ENCODE data around the gene IGFLR1.

Gene IGFLR1

DNA sequence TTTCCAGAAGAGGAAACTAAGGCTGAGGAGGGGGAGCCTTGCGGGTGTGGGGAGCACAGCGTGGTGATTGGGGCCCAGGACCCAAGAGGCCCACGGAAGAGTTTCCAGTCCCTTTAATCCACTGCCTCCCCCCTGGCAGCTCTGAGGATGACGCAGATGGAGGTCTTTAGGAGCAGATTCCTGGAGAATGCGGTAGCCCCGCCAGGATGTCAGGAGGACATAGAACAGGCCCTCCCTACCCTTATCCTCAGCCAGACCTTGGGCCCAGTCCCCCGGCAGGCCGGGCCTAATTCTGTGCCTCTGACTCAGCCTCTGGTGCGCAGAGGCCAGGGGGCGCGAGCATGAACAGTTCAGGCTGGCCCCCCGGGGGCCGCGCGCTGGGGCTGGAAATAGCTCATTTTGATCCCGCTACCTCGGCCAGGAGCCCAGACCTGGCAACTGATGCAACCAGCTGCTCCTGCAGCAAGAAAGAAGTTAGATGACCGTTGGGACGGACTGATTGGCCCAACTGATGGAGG, 15.0 kb upstream of the IGFLR1 start:
- Mint-ChIP-seq H3K27me3 (ENCODE audit: low read depth) (peaks cover 11% of the 10 kb centered on the region), H3K27ac (peak overlapping the region; percentile 95 to 98 (median 95)), H3K9me3 (no peaks in the 10 kb centered on the region), H3K36me3 (ENCODE audit: low read depth) (peaks cover 26% of the 10 kb centered on the region), H3K4me1 (peaks cover 32% of the 10 kb centered on the region), H3K4me3 (peak overlapping the region; percentile 92 to 97 (median 95))
- TF ChIP-seq, protein P1, sequence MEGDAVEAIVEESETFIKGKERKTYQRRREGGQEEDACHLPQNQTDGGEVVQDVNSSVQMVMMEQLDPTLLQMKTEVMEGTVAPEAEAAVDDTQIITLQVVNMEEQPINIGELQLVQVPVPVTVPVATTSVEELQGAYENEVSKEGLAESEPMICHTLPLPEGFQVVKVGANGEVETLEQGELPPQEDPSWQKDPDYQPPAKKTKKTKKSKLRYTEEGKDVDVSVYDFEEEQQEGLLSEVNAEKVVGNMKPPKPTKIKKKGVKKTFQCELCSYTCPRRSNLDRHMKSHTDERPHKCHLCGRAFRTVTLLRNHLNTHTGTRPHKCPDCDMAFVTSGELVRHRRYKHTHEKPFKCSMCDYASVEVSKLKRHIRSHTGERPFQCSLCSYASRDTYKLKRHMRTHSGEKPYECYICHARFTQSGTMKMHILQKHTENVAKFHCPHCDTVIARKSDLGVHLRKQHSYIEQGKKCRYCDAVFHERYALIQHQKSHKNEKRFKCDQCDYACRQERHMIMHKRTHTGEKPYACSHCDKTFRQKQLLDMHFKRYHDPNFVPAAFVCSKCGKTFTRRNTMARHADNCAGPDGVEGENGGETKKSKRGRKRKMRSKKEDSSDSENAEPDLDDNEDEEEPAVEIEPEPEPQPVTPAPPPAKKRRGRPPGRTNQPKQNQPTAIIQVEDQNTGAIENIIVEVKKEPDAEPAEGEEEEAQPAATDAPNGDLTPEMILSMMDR (IDR thresholded peaks at IDR 0.05; ENCODE audit: unreplicated experiment in 3 of 3), result no peak

DNA sequence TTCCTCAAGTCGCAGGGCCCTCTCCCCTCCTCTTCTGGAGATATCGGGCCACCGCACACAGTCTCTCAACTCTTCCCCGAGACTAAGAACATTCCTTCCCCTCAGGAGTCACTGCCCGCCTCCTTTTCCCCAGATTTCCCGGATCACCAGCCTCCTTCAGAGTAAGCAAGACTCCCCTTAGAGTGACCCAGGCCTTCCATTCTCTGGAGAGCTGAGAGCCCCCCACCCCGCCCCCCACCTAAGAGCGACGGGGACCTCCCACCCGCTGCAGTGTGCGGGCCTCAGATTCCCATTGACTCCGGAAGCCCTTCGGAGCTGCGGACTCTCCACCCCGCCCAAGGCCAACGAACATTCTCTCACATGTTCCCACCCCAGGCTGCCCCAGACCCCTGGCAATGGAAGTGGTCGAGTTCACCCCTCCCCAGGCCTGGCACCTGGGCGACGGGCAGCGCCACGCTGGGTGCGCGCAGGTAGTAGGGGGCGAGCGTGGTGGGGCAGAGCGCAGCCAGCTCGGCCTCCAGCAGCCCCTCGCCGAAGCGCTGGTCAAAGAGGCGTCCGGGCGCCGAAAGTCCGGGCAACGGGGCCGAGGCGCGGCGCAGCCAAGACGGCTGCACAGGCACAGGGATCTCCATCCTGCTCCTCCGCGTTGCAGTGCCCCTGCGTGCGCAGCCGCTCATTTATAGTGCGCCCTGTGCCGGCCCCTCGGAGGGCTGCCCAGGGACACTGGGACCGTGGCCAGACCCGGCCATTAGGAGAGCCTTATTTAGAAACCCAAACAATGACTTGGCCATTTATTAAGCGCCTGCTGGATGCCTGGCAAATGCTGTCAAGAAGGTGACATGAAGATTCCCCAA, 14.4 kb upstream of the IGFLR1 start, which contains the start of gene HSPB6:
TSS of gene HSPB6 (minus strand) at position 653 of the 854 bp plus-strand sequence. CDS start at position 632, 21 bp downstream.
- Mint-ChIP-seq H3K36me3 (ENCODE audit: low read depth) (peaks cover 20% of the 10 kb centered on the region), H3K27ac (peak within 1 kb of the TSS; percentile 95 to 98 (median 97)), H3K4me1 (peaks cover 32% of the 10 kb centered on the region), H3K4me3 (peak within 1 kb of the TSS; percentile 92 to 97 (median 95)), H3K27me3 (ENCODE audit: low read depth) (peaks cover 11% of the 10 kb centered on the region), H3K9me3 (no peaks in the 10 kb centered on the region)
- TF ChIP-seq, protein P1 (IDR thresholded peaks at IDR 0.05; ENCODE audit: unreplicated experiment in 3 of 3), result no peak

DNA sequence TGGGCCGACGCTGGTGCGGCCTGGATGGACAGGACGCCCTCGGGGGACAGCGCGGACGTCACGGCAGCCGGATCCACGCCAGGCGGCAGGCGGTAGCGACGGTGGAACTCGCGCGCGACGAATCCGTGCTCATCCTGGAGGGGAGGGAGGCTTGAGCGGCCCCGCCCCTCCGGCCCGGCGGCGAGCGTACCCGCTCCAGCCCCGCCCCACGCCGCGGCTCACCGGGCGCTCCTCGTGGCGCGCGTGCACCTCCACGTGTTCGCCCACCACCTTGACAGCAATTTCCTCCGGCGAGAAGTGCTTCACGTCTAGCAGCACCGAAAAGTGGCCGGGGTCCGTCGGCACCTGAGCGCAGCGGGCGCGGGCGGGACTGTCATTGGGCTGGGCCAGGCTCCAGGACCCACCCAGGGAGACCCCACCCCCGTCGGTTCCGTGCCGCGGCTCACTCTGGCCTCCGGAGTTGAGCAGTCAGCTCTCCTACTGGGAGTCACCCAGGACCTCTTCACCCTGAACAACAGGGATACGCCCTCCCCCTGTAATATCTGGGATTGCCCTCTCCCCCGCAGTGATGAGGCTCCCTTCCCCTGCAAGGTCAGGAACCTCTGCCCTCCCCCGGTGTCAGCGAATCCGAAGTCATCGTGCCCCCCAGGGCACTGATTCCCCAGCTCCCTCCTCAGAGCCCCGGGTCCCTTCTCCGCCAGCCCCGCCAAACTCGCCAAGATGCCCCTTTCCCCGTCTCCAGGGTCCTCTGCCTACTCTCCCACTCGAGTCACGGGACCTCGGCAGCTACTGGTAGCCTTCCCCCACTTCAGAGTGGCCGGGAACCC, 13.5 kb upstream of the IGFLR1 start:
- TF ChIP-seq, protein P1 (IDR thresholded peaks at IDR 0.05; ENCODE audit: unreplicated experiment in 3 of 3), result no peak
- Mint-ChIP-seq H3K4me1 (peaks cover 32% of the 10 kb centered on the region), H3K36me3 (ENCODE audit: low read depth) (peaks cover 20% of the 10 kb centered on the region), H3K27ac (peak overlapping the region; percentile 80 to 97 (median 95)), H3K4me3 (peak overlapping the region; percentile 73 to 84 (median 81)), H3K27me3 (ENCODE audit: low read depth) (peaks cover 11% of the 10 kb centered on the region), H3K9me3 (no peaks in the 10 kb centered on the region)

DNA sequence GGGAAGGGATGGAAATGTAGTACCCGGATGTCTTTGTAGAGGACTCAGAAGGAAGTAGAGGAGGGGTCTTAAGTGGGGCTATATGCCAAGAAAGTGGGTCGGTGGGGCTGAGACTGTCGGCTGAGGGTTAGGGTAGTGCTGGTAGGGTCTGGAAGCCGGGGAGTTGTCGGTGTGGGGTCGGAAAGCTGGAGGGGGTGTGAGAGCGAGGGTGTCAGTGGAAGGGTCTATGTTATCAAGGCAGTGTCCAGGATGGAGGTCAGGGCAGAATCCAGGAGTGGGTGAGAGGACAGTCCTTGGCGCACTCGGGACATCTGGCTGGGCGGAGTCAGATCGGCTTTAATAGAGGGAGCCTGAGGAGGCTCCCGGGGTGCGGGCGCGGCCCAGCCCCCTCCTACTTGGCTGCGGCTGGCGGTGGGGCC, 12.9 kb upstream of the IGFLR1 start:
- Mint-ChIP-seq H3K4me1 (peaks cover 32% of the 10 kb centered on the region), H3K27ac (peak overlapping the region; percentile 47 to 83 (median 64)), H3K36me3 (ENCODE audit: low read depth) (peaks cover 20% of the 10 kb centered on the region), H3K9me3 (no peaks in the 10 kb centered on the region), H3K4me3 (peak overlapping the region; percentile 58 to 62 (median 61)), H3K27me3 (ENCODE audit: low read depth) (peaks cover 11% of the 10 kb centered on the region)
- TF ChIP-seq, protein P1 (IDR thresholded peaks at IDR 0.05; ENCODE audit: unreplicated experiment in 3 of 3), result no peak

DNA sequence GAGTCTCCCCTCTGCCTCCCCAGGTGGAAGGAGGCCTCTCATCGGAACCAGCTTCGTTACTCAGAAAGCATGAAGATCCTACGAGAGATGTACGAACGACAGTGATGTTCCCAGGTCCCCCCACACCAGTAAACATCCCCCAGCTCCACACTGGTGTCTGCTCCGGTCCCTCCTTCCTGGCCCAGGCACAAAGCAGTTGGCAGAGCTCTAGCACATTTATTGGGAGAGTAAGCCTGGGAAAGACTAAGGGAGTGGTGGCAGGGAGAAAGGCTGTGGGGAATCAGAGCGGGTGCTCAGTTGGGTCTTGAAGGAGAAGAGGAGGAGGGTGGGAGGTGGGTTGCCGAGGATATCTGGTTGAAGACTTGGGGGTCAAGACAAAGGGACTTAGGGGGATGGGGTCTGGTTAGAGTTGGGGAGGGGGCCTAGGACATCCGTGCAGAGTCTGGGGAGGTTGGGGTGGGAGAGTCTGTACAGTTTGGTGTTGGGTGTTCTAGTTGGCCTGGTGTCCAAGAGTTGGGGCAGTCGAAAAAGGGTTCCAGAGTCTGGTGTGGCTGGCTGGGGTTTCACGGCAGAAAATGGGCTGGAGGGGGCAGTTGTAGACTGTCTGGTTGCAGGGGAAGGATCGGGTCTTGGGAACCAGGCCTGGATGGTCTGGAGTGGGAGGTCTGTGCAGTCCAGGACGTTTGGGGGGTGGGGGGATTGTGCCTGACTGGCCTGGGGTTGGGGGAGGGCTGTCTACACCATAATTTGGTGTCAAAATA, 12.3 kb upstream of the IGFLR1 start:
- peaks cover 30% of the 10 kb centered on the region for H3K4me1 Mint-ChIP-seq
- no peaks in the 10 kb centered on the region for H3K9me3 Mint-ChIP-seq
- H3K27me3 Mint-ChIP-seq (ENCODE audit: low read depth), result peaks cover 11% of the 10 kb centered on the region
- H3K4me3 Mint-ChIP-seq, result peak overlapping the region; percentile 58 to 62 (median 61)
- TF ChIP-seq, protein P1 (IDR thresholded peaks at IDR 0.05; ENCODE audit: unreplicated experiment in 3 of 3), result no peak
- peak overlapping the region; percentile 47 to 83 (median 64) for H3K27ac Mint-ChIP-seq
- H3K36me3 Mint-ChIP-seq (ENCODE audit: low read depth), result peaks cover 18% of the 10 kb centered on the region

All from nephron (organoid).